ENCODE results near the gene PTK6.
A peak's percentile ranks its signal among the peaks of the same experiment; 100 is the strongest.

PTK6 gene

DNA sequence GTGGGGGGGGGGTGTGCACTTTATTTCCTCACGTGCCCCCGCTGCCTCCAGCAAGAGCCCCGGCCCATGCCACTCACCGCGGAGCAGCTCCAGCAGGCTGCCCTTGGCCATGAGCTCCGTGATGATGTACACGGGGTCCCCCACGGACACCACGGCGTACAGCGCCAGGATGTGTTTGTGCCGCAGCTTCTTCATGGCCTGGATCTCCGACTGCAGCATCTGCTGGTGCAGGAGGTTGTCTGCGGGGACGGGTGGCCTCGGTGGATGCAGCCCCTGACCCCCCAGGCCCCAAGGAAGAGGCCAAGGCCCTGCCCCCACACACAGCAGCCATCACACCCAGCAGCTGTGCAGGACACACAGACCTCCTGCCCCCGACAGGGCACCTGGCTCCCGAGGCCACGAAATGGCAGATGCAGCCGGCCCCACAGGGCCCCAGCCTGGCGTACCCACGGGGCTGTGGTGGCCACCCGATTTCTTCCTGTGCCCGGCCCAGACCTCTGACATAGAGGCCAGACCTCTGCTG, 4.7 kb downstream of the PTK6 start:
- DNase-seq (ENCODE audit: extremely low read depth in 1 of 2, low read depth in 1 of 2) = no peak

GRCh38 chr20:63531686-63532448, 5.3 kb downstream of the PTK6 start:
- no peak for DNase-seq (ENCODE audit: extremely low read depth in 1 of 2, low read depth in 1 of 2)

DNA sequence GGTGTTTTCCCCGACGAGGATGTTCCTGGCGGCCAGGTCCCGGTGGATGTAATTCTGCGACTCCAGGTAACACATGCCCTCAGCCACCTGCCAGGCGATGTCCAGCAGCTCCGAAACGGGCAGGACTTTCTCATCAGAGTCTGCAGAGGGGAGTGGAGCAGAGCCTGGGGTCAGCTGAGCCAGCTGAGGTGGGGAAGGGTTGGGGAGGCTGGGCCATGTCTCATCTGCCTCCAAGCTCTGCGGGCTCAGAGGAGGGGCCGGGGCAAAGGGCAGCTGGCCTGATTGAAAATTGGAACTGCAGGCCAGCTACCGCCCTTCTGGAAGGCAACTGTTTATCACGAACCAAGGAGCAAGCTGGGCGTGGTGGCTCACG, 6.4 kb downstream of the PTK6 start:
- DNase-seq (ENCODE audit: extremely low read depth in 1 of 2, low read depth in 1 of 2) = no peak

DNA sequence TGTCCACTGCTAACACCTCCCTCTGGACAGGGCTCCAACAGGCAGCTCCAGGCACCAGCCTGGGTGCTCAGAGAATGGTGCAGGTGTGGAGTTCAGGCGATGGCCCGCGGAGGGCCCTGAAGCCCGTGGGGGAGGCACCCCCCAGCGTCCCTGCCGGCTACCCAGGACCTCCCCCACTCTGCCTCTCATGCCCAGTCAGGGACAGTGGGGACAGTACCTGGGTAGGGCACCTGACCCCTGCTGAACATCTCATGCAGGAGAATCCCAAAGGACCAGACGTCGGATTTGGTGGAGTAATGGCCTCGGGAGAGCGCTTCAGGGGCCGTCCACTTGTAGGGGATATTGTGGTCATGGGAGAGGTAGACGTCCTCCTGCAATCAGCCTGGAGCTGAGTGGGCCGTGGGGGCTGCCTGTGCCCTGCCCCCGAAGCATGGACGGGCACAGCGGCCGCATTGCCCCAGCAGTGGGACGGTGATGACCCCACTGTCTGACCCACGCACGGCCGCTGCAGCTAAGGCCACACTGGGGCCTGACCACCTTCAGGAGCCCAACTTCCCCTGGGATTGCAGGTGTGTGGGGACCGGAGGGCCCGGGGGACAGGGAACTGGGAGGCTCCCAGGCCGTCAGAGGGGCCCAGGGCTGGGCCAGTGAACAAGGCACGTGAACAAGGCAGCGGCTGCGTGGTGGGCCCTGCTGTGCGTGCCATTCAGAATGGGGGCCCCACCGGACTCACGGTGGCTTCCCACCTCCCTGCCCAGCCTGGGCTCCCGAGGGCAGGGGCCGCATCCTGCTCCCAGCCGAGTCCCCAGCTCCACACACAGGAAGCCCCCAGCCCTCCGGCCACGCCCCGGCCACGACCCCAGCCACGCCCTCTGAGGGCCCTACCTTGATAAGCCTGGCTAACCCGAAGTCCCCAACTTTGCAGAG, 7.1 kb downstream of the PTK6 start:
- no peak for DNase-seq (ENCODE audit: extremely low read depth in 1 of 2, low read depth in 1 of 2)

DNA sequence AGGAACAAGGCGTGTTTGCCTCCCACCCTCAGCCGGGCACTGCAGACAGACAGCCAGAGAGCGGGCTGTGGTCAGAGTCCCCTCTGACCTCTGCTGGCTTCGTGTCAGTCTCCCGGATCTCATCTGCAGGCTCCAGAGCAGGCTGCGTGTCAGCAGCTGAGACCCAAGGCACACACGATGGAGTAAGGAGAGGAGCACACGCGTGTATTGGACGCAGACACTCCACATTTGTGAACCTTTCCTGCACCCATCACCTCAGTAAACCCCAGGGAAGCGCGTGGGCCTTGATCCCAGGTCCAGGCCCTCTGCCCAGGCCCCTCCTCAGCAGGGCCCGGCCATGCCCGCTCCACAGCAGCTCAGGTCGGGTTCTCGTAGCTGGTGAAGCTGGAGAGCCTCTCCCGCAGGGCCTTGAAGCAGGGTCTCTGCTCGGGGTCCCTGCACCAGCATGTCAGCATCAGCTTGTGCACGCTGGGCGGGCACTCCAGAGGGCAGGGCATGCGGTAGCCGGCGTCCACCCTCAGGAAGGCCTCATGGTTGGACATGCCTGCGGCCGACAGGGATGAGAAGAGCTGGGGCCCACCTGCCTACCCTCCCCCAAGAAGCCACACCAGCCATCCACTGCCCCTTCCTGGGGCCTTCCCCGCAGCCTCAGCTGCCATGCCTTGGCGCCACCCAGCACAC, 7.9 kb downstream of the PTK6 start:
- no peak for DNase-seq (ENCODE audit: extremely low read depth in 1 of 2, low read depth in 1 of 2)

DNA sequence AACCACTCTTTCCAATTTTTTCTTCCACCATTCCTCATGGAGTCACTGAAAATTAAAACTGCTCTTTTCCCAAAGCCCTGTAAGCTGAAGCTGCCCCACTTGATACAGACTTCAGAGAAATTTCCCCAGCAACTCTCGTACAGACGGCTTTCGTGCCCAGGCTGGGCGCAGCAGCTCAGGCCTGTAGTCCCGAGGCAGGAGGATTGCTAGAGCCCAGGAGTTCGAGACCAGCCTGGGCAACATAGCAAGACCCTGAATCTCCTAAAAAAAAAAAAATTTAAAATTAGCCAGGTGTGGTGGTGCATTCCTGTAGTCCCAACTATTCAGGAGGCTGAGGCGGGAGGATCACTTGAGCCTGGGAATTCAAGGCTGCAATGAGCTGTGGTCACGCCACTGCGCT, 10.0 kb downstream of the PTK6 start:
- no peak for DNase-seq (ENCODE audit: extremely low read depth in 1 of 2, low read depth in 1 of 2)

DNA sequence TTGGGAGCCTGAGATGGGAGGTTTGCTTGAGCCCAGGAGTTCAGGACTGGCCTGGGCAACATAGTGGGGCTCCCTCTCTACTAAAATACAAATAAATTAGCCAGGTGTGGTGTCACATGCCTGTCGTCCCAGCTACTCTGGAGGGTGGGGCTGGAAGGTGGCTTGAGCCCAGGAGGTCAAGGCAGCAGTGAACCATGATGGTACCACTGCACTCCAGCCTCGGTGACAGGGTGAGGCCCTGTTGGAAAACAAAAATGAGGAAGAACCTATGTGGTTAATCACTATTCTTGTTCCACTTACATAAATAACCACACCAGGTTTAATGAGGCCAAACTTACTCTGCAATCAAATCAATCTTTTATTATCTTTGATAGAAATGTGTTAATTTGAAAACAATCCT, 11.2 kb downstream of the PTK6 start:
- DNase-seq (ENCODE audit: extremely low read depth in 1 of 2, low read depth in 1 of 2) = no peak

GRCh38 chr20:63525185-63525584, 12.0 kb downstream of the PTK6 start:
- DNase-seq (ENCODE audit: extremely low read depth in 1 of 2, low read depth in 1 of 2) = no peak

- no peak for DNase-seq (ENCODE audit: extremely low read depth in 1 of 2, low read depth in 1 of 2)
Observed at GRCh38 chr20:63522981-63523611, 14.1 kb downstream of the PTK6 start.

DNA sequence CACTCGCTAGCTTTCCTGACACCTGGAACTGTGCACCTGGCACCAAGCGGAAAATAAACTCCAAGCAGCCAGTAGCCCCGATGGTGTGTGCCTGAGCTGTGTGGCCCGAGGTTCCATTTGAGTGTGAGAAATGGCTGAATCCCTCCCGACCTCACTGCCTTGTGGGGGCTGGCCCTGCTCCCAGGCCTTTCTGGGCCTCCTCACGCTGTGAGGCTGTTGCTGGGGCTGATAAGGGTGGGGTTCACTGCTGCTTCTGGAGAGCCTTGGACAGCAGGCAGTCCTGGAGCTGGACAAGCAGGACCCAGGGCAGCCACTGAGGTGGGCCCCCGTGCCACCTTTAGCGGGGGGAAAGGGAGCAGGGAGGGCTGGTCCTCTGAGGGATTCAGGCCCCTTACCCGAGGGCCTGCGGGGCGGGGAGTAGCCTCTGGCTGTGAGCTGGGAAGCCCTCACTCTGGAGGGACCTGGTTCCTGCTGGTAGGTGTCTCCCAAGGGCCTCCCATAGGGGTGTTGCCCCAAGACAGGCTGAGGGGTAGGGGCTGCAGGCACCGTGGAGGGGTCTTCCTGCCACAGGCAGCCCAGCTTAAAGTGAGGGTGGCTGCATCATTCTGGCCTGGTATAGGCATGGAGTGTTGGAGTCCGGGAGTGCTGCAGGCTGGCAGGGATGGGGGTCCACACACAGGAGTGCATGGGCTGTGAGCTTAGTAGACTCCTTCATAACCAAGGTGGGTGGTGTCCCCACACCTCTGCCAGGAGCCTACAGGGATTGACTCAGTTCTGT, 14.9 kb downstream of the PTK6 start:
- DNase-seq (ENCODE audit: extremely low read depth in 1 of 2, low read depth in 1 of 2) = no peak

DNA sequence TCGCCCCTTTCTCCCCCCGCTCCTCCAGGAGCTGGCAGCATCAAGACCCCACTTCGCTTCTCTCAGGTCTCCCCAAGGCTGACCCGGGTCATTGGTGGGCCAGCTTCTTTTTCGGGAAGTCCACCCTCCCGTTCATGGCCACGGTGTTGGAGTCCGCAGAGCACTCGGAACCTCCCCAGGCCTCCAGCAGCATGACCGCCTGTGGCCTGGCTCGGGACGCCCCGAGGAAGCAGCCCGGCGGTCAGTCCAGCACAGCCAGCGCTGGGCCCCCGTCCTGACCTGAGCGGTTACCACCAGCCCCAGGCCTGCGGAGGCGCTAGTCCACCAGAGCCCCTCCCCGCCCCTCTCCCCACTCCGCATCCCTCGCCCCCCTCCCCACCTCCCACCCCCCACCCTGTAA, 15.6 kb downstream of the PTK6 start:
- DNase-seq (ENCODE audit: extremely low read depth in 1 of 2, low read depth in 1 of 2) = no peak

GRCh38 chr20:63520934-63521601, 16.1 kb downstream of the PTK6 start:
- DNase-seq (ENCODE audit: extremely low read depth in 1 of 2, low read depth in 1 of 2) = peak; percentile 34 to 52

DNA sequence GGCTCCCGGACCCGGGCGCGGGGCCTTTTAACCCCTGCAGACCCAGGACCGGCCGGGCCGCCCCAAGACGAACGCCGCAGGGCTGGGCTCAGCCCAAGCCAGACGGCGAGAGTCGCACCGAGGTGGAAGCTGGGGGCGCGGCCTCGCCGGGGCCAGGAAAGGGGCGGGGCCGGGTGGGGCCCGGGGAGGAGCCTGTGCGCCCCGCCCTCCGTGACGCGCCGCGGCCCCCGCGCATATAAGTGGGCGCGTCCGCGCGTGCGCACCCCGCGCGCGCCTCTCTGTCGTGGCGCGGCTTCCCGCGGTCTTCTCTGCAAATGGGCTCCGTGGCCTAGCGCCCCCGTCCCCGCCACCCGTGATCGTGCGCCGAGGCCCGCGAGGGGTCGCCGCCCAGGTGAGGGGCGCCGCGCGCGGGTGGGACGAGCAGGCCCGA, 16.7 kb downstream of the PTK6 start, which contains the start of gene PPDPF:
PPDPF (plus strand) TSS at position 262 of the 430 bp plus-strand sequence. CDS start 544 bp downstream, outside the sequence.
- peak; percentile 43 to 64 for DNase-seq (ENCODE audit: extremely low read depth in 1 of 2, low read depth in 1 of 2)

- DNase-seq (ENCODE audit: extremely low read depth in 1 of 2, low read depth in 1 of 2) = peak; percentile 45 to 52
Observed at GRCh38 chr20:63519668-63520503, 17.3 kb downstream of the PTK6 start.

DNA sequence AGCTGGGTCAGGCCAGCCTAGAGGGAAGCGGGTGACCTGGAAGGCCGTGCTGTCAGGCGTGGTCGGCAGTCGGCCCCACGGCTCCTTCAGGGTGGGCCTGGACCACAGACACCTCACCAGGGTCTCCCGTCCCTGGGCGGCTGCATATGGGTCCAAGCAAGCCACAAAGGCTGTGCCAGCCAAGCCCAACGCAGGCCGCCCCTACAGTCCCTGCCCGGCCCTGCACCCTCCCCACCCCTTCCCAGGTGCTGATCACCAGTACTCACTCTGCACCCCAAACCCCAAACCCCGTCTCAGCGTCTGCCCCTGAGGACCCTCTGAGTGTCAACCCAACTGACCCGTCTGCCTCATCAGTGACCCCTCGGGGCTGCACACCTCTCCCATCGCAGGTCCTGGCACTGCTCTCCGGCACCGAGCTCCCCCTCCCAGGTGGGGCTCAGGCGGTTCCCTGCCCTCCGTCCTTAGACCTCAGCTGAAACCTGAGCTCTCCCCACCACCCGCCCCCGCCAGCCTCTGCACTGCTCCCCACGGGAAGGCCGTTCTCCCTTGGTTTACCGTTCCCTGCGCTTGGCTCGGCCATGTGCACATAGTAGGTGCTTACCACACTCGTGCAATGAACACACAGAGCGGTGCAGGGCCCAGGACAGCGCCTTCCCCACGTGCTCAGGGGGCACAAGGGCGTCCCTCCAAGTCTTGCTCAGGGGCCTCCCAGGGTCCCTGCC, 18.1 kb downstream of the PTK6 start:
- DNase-seq (ENCODE audit: extremely low read depth in 1 of 2, low read depth in 1 of 2) = no peak

GRCh38 chr20:63518351-63518861, 18.8 kb downstream of the PTK6 start:
- no peak for DNase-seq (ENCODE audit: extremely low read depth in 1 of 2, low read depth in 1 of 2)
